ENCODE results near the gene SLC25A26. TPM values are rescaled to one million over a fixed set of nuclear protein-coding genes. Genes with fewer than 3 reads are reported as not detected.
A peak's percentile ranks its signal among the peaks of the same experiment; 100 is the strongest.

Gene SLC25A26
- total RNA-seq, 2 experiments from 2014 or later: 24.4 to 25.2 TPM

GRCh38 chr3:66393333-66394005, 172.7 kb downstream of the SLC25A26 start:
- Mint-ChIP-seq H3K4me1 (peaks cover 30% of the 10 kb centered on the region), H3K36me3 (peaks cover 26% of the 10 kb centered on the region), H3K4me3 (peak overlapping the region; percentile 68), H3K27ac (peak overlapping the region; percentile 86), H3K27me3 (no peaks in the 10 kb centered on the region), H3K9me3 (peaks cover 10% of the 10 kb centered on the region)
- DNase-seq: no peak

GRCh38 chr3:66394019-66394752, 173.4 kb downstream of the SLC25A26 start:
- Mint-ChIP-seq H3K4me1 (peaks cover 30% of the 10 kb centered on the region), H3K9me3 (peaks cover 8% of the 10 kb centered on the region), H3K27me3 (no peaks in the 10 kb centered on the region), H3K4me3 (peak overlapping the region; percentile 68), H3K36me3 (peaks cover 23% of the 10 kb centered on the region), H3K27ac (peak overlapping the region; percentile 86)
- peak; percentile 25 for DNase-seq

- Mint-ChIP-seq H3K4me3 (no peak overlapping the region), H3K9me3 (peaks cover 4% of the 10 kb centered on the region), H3K36me3 (peaks cover 21% of the 10 kb centered on the region), H3K27ac (no peak overlapping the region), H3K27me3 (no peaks in the 10 kb centered on the region), H3K4me1 (peaks cover 30% of the 10 kb centered on the region)
- no peak for DNase-seq
Measured at GRCh38 chr3:66394753-66395249, 174.0 kb downstream of the SLC25A26 start.

- Mint-ChIP-seq H3K4me3 (no peak overlapping the region), H3K27ac (no peak overlapping the region), H3K27me3 (no peaks in the 10 kb centered on the region), H3K36me3 (peaks cover 21% of the 10 kb centered on the region), H3K4me1 (peaks cover 28% of the 10 kb centered on the region), H3K9me3 (peaks cover 4% of the 10 kb centered on the region)
- DNase-seq: no peak
Measured at GRCh38 chr3:66395635-66396034, 174.8 kb downstream of the SLC25A26 start.

- Mint-ChIP-seq H3K27me3 (no peaks in the 10 kb centered on the region), H3K4me1 (peaks cover 26% of the 10 kb centered on the region), H3K36me3 (peaks cover 21% of the 10 kb centered on the region), H3K9me3 (peaks cover 4% of the 10 kb centered on the region), H3K4me3 (no peak overlapping the region), H3K27ac (no peak overlapping the region)
- no peak for DNase-seq
Measured at GRCh38 chr3:66396161-66396760, 175.5 kb downstream of the SLC25A26 start.

GRCh38 chr3:66396888-66397287, 176.1 kb downstream of the SLC25A26 start:
- H3K4me3 Mint-ChIP-seq: no peak overlapping the region
- peaks cover 19% of the 10 kb centered on the region for H3K36me3 Mint-ChIP-seq
- H3K9me3 Mint-ChIP-seq: peaks cover 2% of the 10 kb centered on the region
- H3K27me3 Mint-ChIP-seq: no peaks in the 10 kb centered on the region
- H3K27ac Mint-ChIP-seq: peak overlapping the region; percentile 56
- DNase-seq: no peak
- H3K4me1 Mint-ChIP-seq: peaks cover 25% of the 10 kb centered on the region

GRCh38 chr3:66397745-66398144, 176.9 kb downstream of the SLC25A26 start:
- H3K36me3 Mint-ChIP-seq: peaks cover 10% of the 10 kb centered on the region
- H3K4me3 Mint-ChIP-seq: no peak overlapping the region
- H3K27ac Mint-ChIP-seq: no peak overlapping the region
- H3K9me3 Mint-ChIP-seq: no peaks in the 10 kb centered on the region
- H3K27me3 Mint-ChIP-seq: no peaks in the 10 kb centered on the region
- no peak for DNase-seq
- H3K4me1 Mint-ChIP-seq: peaks cover 18% of the 10 kb centered on the region

- Mint-ChIP-seq H3K27me3 (no peaks in the 10 kb centered on the region), H3K36me3 (peaks cover 8% of the 10 kb centered on the region), H3K4me1 (peaks cover 11% of the 10 kb centered on the region), H3K27ac (no peak overlapping the region), H3K9me3 (no peaks in the 10 kb centered on the region), H3K4me3 (no peak overlapping the region)
- DNase-seq: no peak
Measured at GRCh38 chr3:66398228-66399025, 177.6 kb downstream of the SLC25A26 start.

GRCh38 chr3:66399529-66400232, 178.9 kb downstream of the SLC25A26 start:
- peaks cover 6% of the 10 kb centered on the region for H3K36me3 Mint-ChIP-seq
- H3K27me3 Mint-ChIP-seq: no peaks in the 10 kb centered on the region
- H3K4me3 Mint-ChIP-seq: no peak overlapping the region
- no peaks in the 10 kb centered on the region for H3K9me3 Mint-ChIP-seq
- no peaks in the 10 kb centered on the region for H3K4me1 Mint-ChIP-seq
- H3K27ac Mint-ChIP-seq: no peak overlapping the region
- DNase-seq: no peak

- peaks cover 7% of the 10 kb centered on the region for H3K36me3 Mint-ChIP-seq
- H3K4me1 Mint-ChIP-seq: no peaks in the 10 kb centered on the region
- H3K9me3 Mint-ChIP-seq: no peaks in the 10 kb centered on the region
- H3K27ac Mint-ChIP-seq: no peak overlapping the region
- no peak for DNase-seq
- no peak overlapping the region for H3K4me3 Mint-ChIP-seq
- no peaks in the 10 kb centered on the region for H3K27me3 Mint-ChIP-seq
Measured at GRCh38 chr3:66400411-66401156, 179.8 kb downstream of the SLC25A26 start.

- Mint-ChIP-seq H3K36me3 (peaks cover 7% of the 10 kb centered on the region), H3K4me3 (no peak overlapping the region), H3K27me3 (no peaks in the 10 kb centered on the region), H3K4me1 (no peaks in the 10 kb centered on the region), H3K9me3 (no peaks in the 10 kb centered on the region), H3K27ac (no peak overlapping the region)
- DNase-seq: no peak
Measured at GRCh38 chr3:66401157-66401550, 180.4 kb downstream of the SLC25A26 start.

GRCh38 chr3:66401675-66402491, 181.1 kb downstream of the SLC25A26 start:
- H3K4me1 Mint-ChIP-seq: no peaks in the 10 kb centered on the region
- H3K27me3 Mint-ChIP-seq: no peaks in the 10 kb centered on the region
- DNase-seq: no peak
- H3K27ac Mint-ChIP-seq: no peak overlapping the region
- peaks cover 1% of the 10 kb centered on the region for H3K36me3 Mint-ChIP-seq
- H3K4me3 Mint-ChIP-seq: no peak overlapping the region
- H3K9me3 Mint-ChIP-seq: no peaks in the 10 kb centered on the region

GRCh38 chr3:66402596-66403290, 181.9 kb downstream of the SLC25A26 start:
- no peak overlapping the region for H3K27ac Mint-ChIP-seq
- DNase-seq: no peak
- H3K36me3 Mint-ChIP-seq: peaks cover 1% of the 10 kb centered on the region
- no peaks in the 10 kb centered on the region for H3K9me3 Mint-ChIP-seq
- no peak overlapping the region for H3K4me3 Mint-ChIP-seq
- no peaks in the 10 kb centered on the region for H3K27me3 Mint-ChIP-seq
- no peaks in the 10 kb centered on the region for H3K4me1 Mint-ChIP-seq

All from activated naive CD8-positive, alpha-beta T cell treated with anti-CD3 and anti-CD28 coated beads for 36 hours (primary cell).